Caco-2 (cell line): Measurements from ENCODE around the gene TSPAN15. TPM values are rescaled to one million over a fixed set of nuclear protein-coding genes. Genes with fewer than 3 reads are reported as not detected.
"Not testable (repeated sequence)": the region's sequence is repeated elsewhere in the genome, so short reads cannot be mapped to it uniquely, and the experiment has no call there.

Source experiments
- BruUV-seq: library from RNA; stranded (reverse); fragments of 400-500 nt; replicated peaks from 2 replicates; lab custom pipeline; 2021; lab: Mats Ljungman, UMichigan
- CTCF ChIA-PET: fragments of 300-600 bp; sonication (Branson Sonifier 250); formaldehyde crosslinking; loops from one replicate; lab custom pipeline; 2022; ENCODE audit warnings: antibody characterized with exemption; lab: Charles Lee
- POLR2A ChIA-PET: fragments of 300-600 bp; sonication (Branson Sonifier 250); formaldehyde crosslinking; loops from one replicate; lab custom pipeline; 2022; ENCODE audit warnings: antibody characterized with exemption; lab: Charles Lee
- DNase-seq, 2 experiments: peaks; one replicate each; pipeline versions ENCODE4 v3.0.0 to v3.0.0-alpha.2; 2020 to 2022
- H3K27me3 ChIP-seq: replicated peaks from 2 replicates; pipeline ENCODE4 v1.6.0; 2011; ENCODE audit warnings: low read length; ENCODE audit not compliant: control insufficient read depth, insufficient read depth
- H3K36me3 ChIP-seq: 2 replicates; pipeline ENCODE4 v1.5.1; 2011; ENCODE audit warnings: low read length; ENCODE audit not compliant: control insufficient read depth, insufficient read depth
- H3K4me1 ChIP-seq: fragments of 250-450 bp; sonication (Bioruptor Pico); 2 replicates; pipeline ENCODE4 v1.5.1; 2020; ENCODE audit warnings: mild to moderate bottlenecking
- H3K4me3 ChIP-seq: 2 replicates; pipeline ENCODE4 v1.5.1; 2011; ENCODE audit warnings: low read depth, mild to moderate bottlenecking, control low read depth, low read length
- H3K9me3 ChIP-seq: fragments of 250-450 bp; sonication (Bioruptor Pico); 2 replicates; pipeline ENCODE4 v1.5.1; 2020; ENCODE audit warnings: mild to moderate bottlenecking, moderate library complexity
- H3K27ac Mint-ChIP-seq: one replicate; pipeline ENCODE4 v1.8.0; 2022; ENCODE audit warnings: mixed read lengths; ENCODE audit not compliant: unreplicated experiment
- H3K27me3 Mint-ChIP-seq: one replicate; pipeline ENCODE4 v1.8.0; 2022; ENCODE audit warnings: mixed read lengths; ENCODE audit not compliant: insufficient read depth, unreplicated experiment
- H3K36me3 Mint-ChIP-seq: one replicate; pipeline ENCODE4 v1.8.0; 2022; ENCODE audit warnings: mild to moderate bottlenecking, mixed read lengths; ENCODE audit not compliant: insufficient read depth, unreplicated experiment
- H3K4me1 Mint-ChIP-seq: one replicate; pipeline ENCODE4 v1.8.0; 2022; ENCODE audit warnings: low read depth, mixed read lengths; ENCODE audit not compliant: unreplicated experiment
- H3K4me3 Mint-ChIP-seq: one replicate; pipeline ENCODE4 v1.8.0; 2022; ENCODE audit warnings: mild to moderate bottlenecking, moderate library complexity, mixed read lengths; ENCODE audit not compliant: unreplicated experiment
- H3K9me3 Mint-ChIP-seq: one replicate; pipeline ENCODE4 v1.8.0; 2022; ENCODE audit warnings: mixed read lengths; ENCODE audit not compliant: unreplicated experiment
- CTCF ChIP-seq, 2 experiments: fragments of 200-600 bp in 1 of 2; IDR thresholded peaks; 1 replicate in 1 of 2; 2 replicates in 1 of 2; pipeline versions ENCODE4 v1.5.1 to v1.8.0; 2011 to 2022; ENCODE audit warnings: antibody characterized with exemption in 1 of 2, control low read depth in 1 of 2, inconsistent platforms in 1 of 2, low read depth in 1 of 2, low read length in 1 of 2, mild to moderate bottlenecking in 1 of 2, moderate library complexity in 1 of 2; ENCODE audit not compliant: insufficient read depth in 1 of 2, severe bottlenecking in 1 of 2, unreplicated experiment in 1 of 2
- intact Hi-C: fragments of 100-400 bp; cut with micrococcal nuclease; formaldehyde crosslinking; loops from one replicate; pipeline ENCODE4 v1.10.0; 2022; ENCODE audit not compliant: unreplicated experiment
- total RNA-seq: library from RNA; stranded (reverse); gene quantifications from 2 replicates; pipeline ENCODE4 v1.2.3, GENCODE V29; 2022

Gene TSPAN15
- total RNA-seq, 1 experiment from 2014 or later, result 86.5 TPM

GRCh38 chr10:69527961-69528360 is 76.7 kb downstream of the TSPAN15 start:
- no peaks in the 10 kb centered on the region for H3K4me1 Mint-ChIP-seq
- Histone ChIP-seq H3K27me3 (no peaks in the 10 kb centered on the region; the same call in 1 of the 2 replicates), H3K4me1 (no peaks in the 10 kb centered on the region), H3K36me3 (no peaks in the 10 kb centered on the region), H3K4me3 (no peak overlapping the region), H3K9me3 (peaks cover 5% of the 10 kb centered on the region; the same call in 1 of the 2 replicates)
- TF ChIP-seq CTCF (IDR thresholded peaks at IDR 0.05; ENCODE audit: insufficient read depth in 1 of 2, low read depth in 1 of 2, low read length in 1 of 2, severe bottlenecking in 1 of 2, unreplicated experiment in 1 of 2), result no peak
- no TSS peak for BruUV-seq
- ChIA-PET CTCF (interaction anchor here (1.6 kb wide), 1 partner anchor 13 kb away, joined by 4 read pairs; no protein-coding TSS in a partner anchor), POLR2A (no interaction called here)
- H3K9me3 Mint-ChIP-seq, result no peaks in the 10 kb centered on the region
- peaks cover 17% of the 10 kb centered on the region for H3K27me3 Mint-ChIP-seq
- intact Hi-C loops, result no loop called here
- no peak overlapping the region for H3K27ac Mint-ChIP-seq
- H3K36me3 Mint-ChIP-seq, result no peaks in the 10 kb centered on the region
- H3K4me3 Mint-ChIP-seq, result no peak overlapping the region
- no peak for DNase-seq

GRCh38 chr10:69533658-69534057 is 82.4 kb downstream of the TSPAN15 start:
- no peak for TF ChIP-seq CTCF (IDR thresholded peaks at IDR 0.05; ENCODE audit: insufficient read depth in 1 of 2, low read depth in 1 of 2, low read length in 1 of 2, severe bottlenecking in 1 of 2, unreplicated experiment in 1 of 2)
- no peaks in the 10 kb centered on the region for H3K4me1 Mint-ChIP-seq
- POLR2A ChIA-PET, result no interaction called here
- no peak overlapping the region for H3K4me3 Mint-ChIP-seq
- CTCF ChIA-PET, result no interaction called here
- no peaks in the 10 kb centered on the region for H3K36me3 Mint-ChIP-seq
- H3K36me3 ChIP-seq, result no peaks in the 10 kb centered on the region
- BruUV-seq, result no TSS peak
- no peak overlapping the region for H3K27ac Mint-ChIP-seq
- no peaks in the 10 kb centered on the region for H3K4me1 ChIP-seq
- no peak overlapping the region for H3K4me3 ChIP-seq
- H3K9me3 Mint-ChIP-seq, result peaks cover 11% of the 10 kb centered on the region
- no peak for DNase-seq
- H3K27me3 Mint-ChIP-seq, result peaks cover 11% of the 10 kb centered on the region
- intact Hi-C loops, result no loop called here
- peaks cover 3% of the 10 kb centered on the region; the same call in 1 of the 2 replicates for H3K9me3 ChIP-seq
- no peaks in the 10 kb centered on the region for H3K27me3 ChIP-seq

GRCh38 chr10:69536521-69536920 is 85.3 kb downstream of the TSPAN15 start:
- H3K4me3 Mint-ChIP-seq, H3K4me1 Mint-ChIP-seq, H3K36me3 Mint-ChIP-seq, CTCF ChIA-PET, BruUV-seq, POLR2A ChIA-PET, H3K4me1 ChIP-seq, H3K27me3 ChIP-seq, DNase-seq, intact Hi-C loops, H3K36me3 ChIP-seq, H3K27ac Mint-ChIP-seq, H3K4me3 ChIP-seq: not testable (repeated sequence)
- peaks cover 11% of the 10 kb centered on the region for H3K27me3 Mint-ChIP-seq
- peaks cover 35% of the 10 kb centered on the region for H3K9me3 Mint-ChIP-seq
- H3K9me3 ChIP-seq, result peaks cover 20% of the 10 kb centered on the region

- BruUV-seq, result no TSS peak
- CTCF ChIA-PET, result no interaction called here
Measured at GRCh38 chr10:69537449-69537848, 86.2 kb downstream of the TSPAN15 start.

More at GRCh38 chr10:69537449-69537848, 86.2 kb downstream of the TSPAN15 start:
- POLR2A ChIA-PET, result no interaction called here
- peaks cover 8% of the 10 kb centered on the region for H3K27me3 Mint-ChIP-seq
- intact Hi-C loops, result no loop called here
- H3K9me3 ChIP-seq, result peaks cover 24% of the 10 kb centered on the region
- no peak overlapping the region for H3K4me3 ChIP-seq
- H3K36me3 Mint-ChIP-seq, result no peaks in the 10 kb centered on the region
- no peaks in the 10 kb centered on the region for H3K4me1 ChIP-seq
- TF ChIP-seq CTCF (IDR thresholded peaks at IDR 0.05; ENCODE audit: insufficient read depth in 1 of 2, low read depth in 1 of 2, low read length in 1 of 2, severe bottlenecking in 1 of 2, unreplicated experiment in 1 of 2), result no peak
- peaks cover 42% of the 10 kb centered on the region for H3K9me3 Mint-ChIP-seq
- H3K4me1 Mint-ChIP-seq, result no peaks in the 10 kb centered on the region
- no peak for DNase-seq
- no peak overlapping the region for H3K27ac Mint-ChIP-seq
- H3K4me3 Mint-ChIP-seq, result no peak overlapping the region
- no peaks in the 10 kb centered on the region for H3K36me3 ChIP-seq
- no peaks in the 10 kb centered on the region for H3K27me3 ChIP-seq
